ENCODE data around the gene DAZL.

- no peak for TF ChIP-seq ZFP3 (CRISPR knock-in tag; IDR thresholded peaks at IDR 0.05)
- TF ChIP-seq CSRNP3 (CRISPR knock-in tag; IDR thresholded peaks at IDR 0.05): no peak
- TF ChIP-seq ZFP30 (CRISPR knock-in tag; IDR thresholded peaks at IDR 0.05): no peak
- TF ChIP-seq PATZ1 (CRISPR knock-in tag; IDR thresholded peaks at IDR 0.05; ENCODE audit: borderline replicate concordance): no peak
- TF ChIP-seq ZNF70 (CRISPR knock-in tag; IDR thresholded peaks at IDR 0.05): no peak
- no peak for TF ChIP-seq TOX (CRISPR knock-in tag; IDR thresholded peaks at IDR 0.05; ENCODE audit: borderline replicate concordance)
Observed at GRCh38 chr3:16559653-16560365, 45.4 kb downstream of the DAZL start.
